ENCODE results near the gene EML6.

EML6 gene

GRCh38 chr2:54723131-54723995, at the start of gene EML6:
Gene EML6 (plus strand): TSS chr2:54723662. CDS start chr2:54725062, 1,400 bp downstream.
- Mint-ChIP-seq H3K4me1 (peaks cover 12% of the 10 kb centered on the region), H3K27ac (peak within 1 kb of the TSS in 1 of 3 experiments; percentile 69), H3K27me3 (ENCODE audit: low read depth) (peaks cover 64% of the 10 kb centered on the region), H3K36me3 (ENCODE audit: low read depth) (no peaks in the 10 kb centered on the region), H3K4me3 (peak within 1 kb of the TSS; percentile 88 to 95 (median 93)), H3K9me3 (no peaks in the 10 kb centered on the region)
- TF ChIP-seq CTCF (IDR thresholded peaks at IDR 0.05; ENCODE audit: unreplicated experiment in 3 of 3), result peak in 2 of 3 experiments; percentile 16 to 26

- H3K36me3 Mint-ChIP-seq (ENCODE audit: low read depth), result peaks cover 32% of the 10 kb centered on the region
- H3K27me3 Mint-ChIP-seq (ENCODE audit: low read depth), result no peaks in the 10 kb centered on the region
- H3K4me3 Mint-ChIP-seq, result no peak overlapping the region
- TF ChIP-seq CTCF (IDR thresholded peaks at IDR 0.05; ENCODE audit: unreplicated experiment in 3 of 3), result no peak
- no peaks in the 10 kb centered on the region for H3K9me3 Mint-ChIP-seq
- H3K27ac Mint-ChIP-seq, result no peak overlapping the region
- H3K4me1 Mint-ChIP-seq, result peaks cover 15% of the 10 kb centered on the region
Measured at GRCh38 chr2:54675281-54675680, 48.2 kb upstream of the EML6 start.

GRCh38 chr2:54675738-54676137, 47.7 kb upstream of the EML6 start:
- TF ChIP-seq CTCF (IDR thresholded peaks at IDR 0.05; ENCODE audit: unreplicated experiment in 3 of 3), result no peak
- H3K27me3 Mint-ChIP-seq (ENCODE audit: low read depth), result no peaks in the 10 kb centered on the region
- no peak overlapping the region for H3K27ac Mint-ChIP-seq
- H3K9me3 Mint-ChIP-seq, result no peaks in the 10 kb centered on the region
- H3K4me3 Mint-ChIP-seq, result no peak overlapping the region
- peaks cover 15% of the 10 kb centered on the region for H3K4me1 Mint-ChIP-seq
- H3K36me3 Mint-ChIP-seq (ENCODE audit: low read depth), result peaks cover 27% of the 10 kb centered on the region

- Mint-ChIP-seq H3K27me3 (ENCODE audit: low read depth) (no peaks in the 10 kb centered on the region), H3K9me3 (no peaks in the 10 kb centered on the region), H3K27ac (no peak overlapping the region), H3K36me3 (ENCODE audit: low read depth) (peaks cover 20% of the 10 kb centered on the region), H3K4me1 (peaks cover 15% of the 10 kb centered on the region), H3K4me3 (no peak overlapping the region)
- no peak for TF ChIP-seq CTCF (IDR thresholded peaks at IDR 0.05; ENCODE audit: unreplicated experiment in 3 of 3)
Measured at GRCh38 chr2:54676656-54677055, 46.8 kb upstream of the EML6 start.

- TF ChIP-seq CTCF (IDR thresholded peaks at IDR 0.05; ENCODE audit: unreplicated experiment in 3 of 3), result no peak
- no peak overlapping the region for H3K4me3 Mint-ChIP-seq
- no peak overlapping the region for H3K27ac Mint-ChIP-seq
- H3K9me3 Mint-ChIP-seq, result no peaks in the 10 kb centered on the region
- H3K27me3 Mint-ChIP-seq (ENCODE audit: low read depth), result no peaks in the 10 kb centered on the region
- peaks cover 10% of the 10 kb centered on the region for H3K36me3 Mint-ChIP-seq (ENCODE audit: low read depth)
- peaks cover 13% of the 10 kb centered on the region for H3K4me1 Mint-ChIP-seq
Measured at GRCh38 chr2:54677476-54678265, 45.8 kb upstream of the EML6 start.

Measured in nephron (organoid).